ENCODE results near the gene SLC25A21. TPM values are rescaled to one million over a fixed set of nuclear protein-coding genes. Genes with fewer than 3 reads are reported as not detected.
"Not testable (repeated sequence)": the region's sequence is repeated elsewhere in the genome, so short reads cannot be mapped to it uniquely, and the experiment has no call there.

SLC25A21 gene
- total RNA-seq, 1 donor, result not detected

GRCh38 chr14:37170237-37170636 is 2.2 kb downstream of the SLC25A21 start:
- H3K27me3 ChIP-seq (ENCODE audit: insufficient read depth, low read length), result peaks cover 24% of the 10 kb centered on the region
- H3K4me3 ChIP-seq (ENCODE audit: low read length), result no peak overlapping the region
- H3K4me1 ChIP-seq (ENCODE audit: insufficient read depth, low read length), result no peaks in the 10 kb centered on the region
- H3K9me3 ChIP-seq (ENCODE audit: low read depth, low read length), result no peaks in the 10 kb centered on the region

- no peak overlapping the region for H3K4me3 ChIP-seq (ENCODE audit: low read length)
- no peaks in the 10 kb centered on the region for H3K9me3 ChIP-seq (ENCODE audit: low read depth, low read length)
- H3K27me3 ChIP-seq (ENCODE audit: insufficient read depth, low read length), result peaks cover 21% of the 10 kb centered on the region
- H3K4me1 ChIP-seq (ENCODE audit: insufficient read depth, low read length), result no peaks in the 10 kb centered on the region
Observed at GRCh38 chr14:37168721-37169120, 3.7 kb downstream of the SLC25A21 start.

GRCh38 chr14:37167151-37168047 is 5.0 kb downstream of the SLC25A21 start:
- Histone ChIP-seq H3K9me3 (ENCODE audit: low read depth, low read length) (no peaks in the 10 kb centered on the region), H3K4me3 (ENCODE audit: low read length) (no peak overlapping the region), H3K4me1 (ENCODE audit: insufficient read depth, low read length) (no peaks in the 10 kb centered on the region), H3K27me3 (ENCODE audit: insufficient read depth, low read length) (peaks cover 10% of the 10 kb centered on the region)

- no peak overlapping the region for H3K4me3 ChIP-seq (ENCODE audit: low read length)
- H3K27me3 ChIP-seq (ENCODE audit: insufficient read depth, low read length), result no peaks in the 10 kb centered on the region
- H3K9me3 ChIP-seq (ENCODE audit: low read depth, low read length), result no peaks in the 10 kb centered on the region
- H3K4me1 ChIP-seq (ENCODE audit: insufficient read depth, low read length), result no peaks in the 10 kb centered on the region
Observed at GRCh38 chr14:37165794-37166193, 6.6 kb downstream of the SLC25A21 start.

GRCh38 chr14:37162307-37162706 is 10.1 kb downstream of the SLC25A21 start:
- not testable (repeated sequence) for H3K27me3 ChIP-seq (ENCODE audit: insufficient read depth, low read length); H3K4me1 ChIP-seq (ENCODE audit: insufficient read depth, low read length); H3K9me3 ChIP-seq (ENCODE audit: low read depth, low read length); H3K4me3 ChIP-seq (ENCODE audit: low read length)

- Histone ChIP-seq H3K9me3 (ENCODE audit: low read depth, low read length) (no peaks in the 10 kb centered on the region), H3K27me3 (ENCODE audit: insufficient read depth, low read length) (no peaks in the 10 kb centered on the region), H3K4me1 (ENCODE audit: insufficient read depth, low read length) (no peaks in the 10 kb centered on the region), H3K4me3 (ENCODE audit: low read length) (no peak overlapping the region)
Observed at GRCh38 chr14:37157987-37158386, 14.4 kb downstream of the SLC25A21 start.

GRCh38 chr14:37153483-37153882 is 18.9 kb downstream of the SLC25A21 start:
- Histone ChIP-seq H3K9me3 (ENCODE audit: low read depth, low read length) (no peaks in the 10 kb centered on the region), H3K4me1 (ENCODE audit: insufficient read depth, low read length) (no peaks in the 10 kb centered on the region), H3K27me3 (ENCODE audit: insufficient read depth, low read length) (no peaks in the 10 kb centered on the region), H3K4me3 (ENCODE audit: low read length) (no peak overlapping the region)

GRCh38 chr14:37153005-37153404 is 19.4 kb downstream of the SLC25A21 start:
- no peaks in the 10 kb centered on the region for H3K4me1 ChIP-seq (ENCODE audit: insufficient read depth, low read length)
- no peak overlapping the region for H3K4me3 ChIP-seq (ENCODE audit: low read length)
- no peaks in the 10 kb centered on the region for H3K9me3 ChIP-seq (ENCODE audit: low read depth, low read length)
- H3K27me3 ChIP-seq (ENCODE audit: insufficient read depth, low read length), result no peaks in the 10 kb centered on the region

- Histone ChIP-seq H3K27me3 (ENCODE audit: insufficient read depth, low read length) (no peaks in the 10 kb centered on the region), H3K4me1 (ENCODE audit: insufficient read depth, low read length) (peaks cover 4% of the 10 kb centered on the region), H3K9me3 (ENCODE audit: low read depth, low read length) (no peaks in the 10 kb centered on the region), H3K4me3 (ENCODE audit: low read length) (no peak overlapping the region)
Observed at GRCh38 chr14:37150414-37150813, 22.0 kb downstream of the SLC25A21 start.

GRCh38 chr14:37147310-37147880 is 25.0 kb downstream of the SLC25A21 start:
- Histone ChIP-seq H3K27me3 (ENCODE audit: insufficient read depth, low read length) (no peaks in the 10 kb centered on the region), H3K9me3 (ENCODE audit: low read depth, low read length) (no peaks in the 10 kb centered on the region), H3K4me3 (ENCODE audit: low read length) (no peak overlapping the region), H3K4me1 (ENCODE audit: insufficient read depth, low read length) (peaks cover 4% of the 10 kb centered on the region)

GRCh38 chr14:37146438-37146837 is 26.0 kb downstream of the SLC25A21 start:
- H3K4me3 ChIP-seq (ENCODE audit: low read length); H3K9me3 ChIP-seq (ENCODE audit: low read depth, low read length); H3K27me3 ChIP-seq (ENCODE audit: insufficient read depth, low read length); H3K4me1 ChIP-seq (ENCODE audit: insufficient read depth, low read length): not testable (repeated sequence)

- peaks cover 4% of the 10 kb centered on the region for H3K4me1 ChIP-seq (ENCODE audit: insufficient read depth, low read length)
- H3K27me3 ChIP-seq (ENCODE audit: insufficient read depth, low read length), result no peaks in the 10 kb centered on the region
- H3K4me3 ChIP-seq (ENCODE audit: low read length), result no peak overlapping the region
- no peaks in the 10 kb centered on the region for H3K9me3 ChIP-seq (ENCODE audit: low read depth, low read length)
Observed at GRCh38 chr14:37145395-37145794, 27.0 kb downstream of the SLC25A21 start.

GRCh38 chr14:37144729-37145363 is 27.6 kb downstream of the SLC25A21 start:
- Histone ChIP-seq H3K4me3 (ENCODE audit: low read length) (no peak overlapping the region), H3K27me3 (ENCODE audit: insufficient read depth, low read length) (no peaks in the 10 kb centered on the region), H3K9me3 (ENCODE audit: low read depth, low read length) (no peaks in the 10 kb centered on the region), H3K4me1 (ENCODE audit: insufficient read depth, low read length) (peaks cover 4% of the 10 kb centered on the region)

- Histone ChIP-seq H3K27me3 (ENCODE audit: insufficient read depth, low read length) (no peaks in the 10 kb centered on the region), H3K4me3 (ENCODE audit: low read length) (no peak overlapping the region), H3K4me1 (ENCODE audit: insufficient read depth, low read length) (peaks cover 4% of the 10 kb centered on the region), H3K9me3 (ENCODE audit: low read depth, low read length) (no peaks in the 10 kb centered on the region)
Observed at GRCh38 chr14:37143475-37143874, 28.9 kb downstream of the SLC25A21 start.

GRCh38 chr14:37142835-37143401 is 29.5 kb downstream of the SLC25A21 start:
- no peak overlapping the region for H3K4me3 ChIP-seq (ENCODE audit: low read length)
- H3K4me1 ChIP-seq (ENCODE audit: insufficient read depth, low read length), result peaks cover 4% of the 10 kb centered on the region
- no peaks in the 10 kb centered on the region for H3K27me3 ChIP-seq (ENCODE audit: insufficient read depth, low read length)

More at GRCh38 chr14:37142835-37143401, 29.5 kb downstream of the SLC25A21 start:
- no peaks in the 10 kb centered on the region for H3K9me3 ChIP-seq (ENCODE audit: low read depth, low read length)

Measured in mononuclear cell (primary cell).